CD4-positive, alpha-beta memory T cell (primary cell): Measurements from ENCODE around the gene NT5C3B. TPM values are rescaled to one million over a fixed set of nuclear protein-coding genes. Genes with fewer than 3 reads are reported as not detected.
"Not testable (repeated sequence)": the region's sequence is repeated elsewhere in the genome, so short reads cannot be mapped to it uniquely, and the experiment has no call there.

Experiments
- CTCF ChIA-PET: fragments of 350-600 bp; sonication (Branson Sonifier 250); formaldehyde crosslinking; loops from one replicate; lab custom pipeline; 2021; ENCODE audit warnings: inconsistent platforms; ENCODE audit not compliant: partially characterized antibody; lab: Charles Lee
- POLR2A ChIA-PET: fragments of 350-600 bp; sonication (Branson Sonifier 250); formaldehyde crosslinking; loops from one replicate; lab custom pipeline; 2021; ENCODE audit not compliant: partially characterized antibody; lab: Charles Lee
- DNase-seq, 5 donors: peaks; one replicate each; pipeline versions ENCODE4 v3.0.0 to v3.0.0-alpha.2; 2020 to 2022; ENCODE audit warnings: mixed read lengths in 1 of 5
- H3K27ac ChIP-seq: one replicate; pipeline ENCODE4 v1.7.0; 2013; ENCODE audit warnings: low read depth, low read length
- H3K27me3 ChIP-seq: 2 replicates; pipeline ENCODE4 v1.7.0; 2013; ENCODE audit warnings: mild to moderate bottlenecking, low read length, moderate library complexity; ENCODE audit not compliant: insufficient read depth
- H3K36me3 ChIP-seq: 2 replicates; pipeline ENCODE4 v1.7.0; 2013; ENCODE audit warnings: mild to moderate bottlenecking, low read length, moderate library complexity; ENCODE audit not compliant: insufficient read depth
- H3K4me1 ChIP-seq: 2 replicates; pipeline ENCODE4 v1.7.0; 2013; ENCODE audit warnings: mild to moderate bottlenecking, low read length, moderate library complexity; ENCODE audit not compliant: insufficient read depth
- H3K4me3 ChIP-seq, 2 donors: one replicate each; pipeline ENCODE4 v1.7.0; 2013; ENCODE audit warnings: low read length in 2 of 2, mild to moderate bottlenecking in 1 of 2
- H3K9me3 ChIP-seq, 2 donors: one replicate each; pipeline ENCODE4 v1.7.0; 2013; ENCODE audit warnings: low read length in 2 of 2, control low read depth in 1 of 2; ENCODE audit not compliant: control insufficient read depth in 1 of 2
- H3K27ac Mint-ChIP-seq, 7 donors: one replicate each; pipeline ENCODE4 v1.8.0; 2020 to 2021; ENCODE audit warnings: mixed read lengths in 7 of 7, mild to moderate bottlenecking in 6 of 7, inconsistent platforms in 3 of 7, moderate library complexity in 3 of 7
- H3K27me3 Mint-ChIP-seq, 2 donors: one replicate each; pipeline ENCODE4 v1.8.0; 2020 to 2021; ENCODE audit warnings: mixed read lengths in 2 of 2
- H3K36me3 Mint-ChIP-seq, 2 donors: one replicate each; pipeline ENCODE4 v1.8.0; 2020 to 2021; ENCODE audit warnings: mixed read lengths in 2 of 2, inconsistent platforms in 1 of 2, mild to moderate bottlenecking in 1 of 2
- H3K4me1 Mint-ChIP-seq, 4 donors: one replicate each; pipeline ENCODE4 v1.8.0; 2020 to 2021; ENCODE audit warnings: mixed read lengths in 4 of 4, mild to moderate bottlenecking in 1 of 4
- H3K4me3 Mint-ChIP-seq, 8 donors: one replicate each; pipeline ENCODE4 v1.8.0; 2020 to 2021; ENCODE audit warnings: mixed read lengths in 8 of 8, mild to moderate bottlenecking in 7 of 8, moderate library complexity in 6 of 8, inconsistent platforms in 3 of 8
- H3K9me3 Mint-ChIP-seq, 8 donors: one replicate each; pipeline ENCODE4 v1.8.0; 2020 to 2021; ENCODE audit warnings: mixed read lengths in 8 of 8, mild to moderate bottlenecking in 5 of 8, inconsistent platforms in 3 of 8, moderate library complexity in 1 of 8
- intact Hi-C: fragments of 100-400 bp; cut with micrococcal nuclease; formaldehyde crosslinking; loops from one replicate; pipeline ENCODE4 v1.15.1; 2023
- polyA plus RNA-seq, 2 donors: library from polyadenylated mRNA; unstranded; fragments of 300-500 nt; fragmentation: Illumina TruSeq; gene quantifications; one replicate each; pipeline ENCODE4 v1.2.3, GENCODE V29; 2021
- total RNA-seq, 2 experiments: library from RNA; stranded (reverse); gene quantifications; one replicate each; pipeline ENCODE4 v1.2.3, GENCODE V29; 2021

NT5C3B gene
- total and polyA plus RNA-seq, 4 experiments from 2014 or later, result 20.9 to 42.1 (median 31.9) TPM

DNA sequence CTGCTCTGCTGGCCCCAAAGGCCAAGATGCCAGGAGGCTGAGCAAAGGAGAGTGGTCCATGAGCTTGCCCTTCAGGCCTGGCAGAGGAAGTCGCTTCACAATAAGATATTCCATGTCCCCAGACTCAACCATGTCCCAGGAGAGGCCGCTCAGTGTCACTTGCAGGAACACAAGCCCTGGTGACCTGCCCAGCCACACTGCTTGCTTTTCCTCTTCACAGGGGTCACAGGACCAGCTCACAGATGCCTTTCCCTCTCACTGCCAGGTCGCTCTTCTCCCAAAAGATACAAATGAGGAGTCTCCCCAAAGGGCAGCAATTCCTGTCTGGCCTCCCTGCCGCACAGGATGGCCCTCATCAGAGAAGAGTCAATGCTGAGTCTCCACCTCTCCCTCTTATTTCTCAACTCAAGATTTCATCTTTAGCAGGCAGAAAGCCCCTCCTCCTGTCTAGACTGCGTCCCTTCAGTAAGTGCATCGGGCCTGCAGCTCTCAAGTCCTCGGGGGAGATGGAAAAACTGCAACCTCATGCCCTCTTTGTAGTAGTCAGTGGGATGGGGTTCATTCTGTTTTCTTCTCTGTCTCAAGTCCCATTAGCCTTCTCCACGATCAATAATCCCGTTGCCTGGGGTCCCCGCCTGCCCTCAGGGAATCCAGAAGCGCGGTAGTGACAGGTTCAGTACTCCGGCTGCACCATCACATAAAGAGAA is 54.5 kb downstream of the NT5C3B start:
- intact Hi-C loops, result no loop called here
- H3K27me3 Mint-ChIP-seq, result peaks cover 8 to 24% of the 10 kb centered on the region in 2 donors
- CTCF ChIA-PET, result no interaction called here

GRCh38 chr17:41779954-41780353 is 56.1 kb downstream of the NT5C3B start:
- H3K27ac ChIP-seq, result no peak overlapping the region
- POLR2A ChIA-PET, result no interaction called here
- Mint-ChIP-seq H3K27ac (no peak overlapping the region), H3K36me3 (no peaks in the 10 kb centered on the region), H3K27me3 (peaks cover 6 to 22% of the 10 kb centered on the region in 2 donors), H3K4me3 (no peak overlapping the region), H3K4me1 (peaks cover 0 to 6% (median under 1%) of the 10 kb centered on the region in 4 donors), H3K9me3 (peaks cover 0 to 1% (median 0%) of the 10 kb centered on the region in 8 donors)
- H3K27me3 ChIP-seq, result peaks cover 11% of the 10 kb centered on the region
- no peaks in the 10 kb centered on the region for H3K4me1 ChIP-seq
- H3K36me3 ChIP-seq, result no peaks in the 10 kb centered on the region
- DNase-seq, result no peak
- intact Hi-C loops, result no loop called here
- no peaks in the 10 kb centered on the region for H3K9me3 ChIP-seq
- H3K4me3 ChIP-seq, result no peak overlapping the region
- CTCF ChIA-PET, result no interaction called here

More for the DNA sequence above, 54.5 kb downstream of the NT5C3B start:
- H3K27me3 ChIP-seq, result peaks cover 21% of the 10 kb centered on the region
- H3K9me3 Mint-ChIP-seq, result peaks cover 0 to 1% (median 0%) of the 10 kb centered on the region in 8 donors
- no peaks in the 10 kb centered on the region for H3K9me3 ChIP-seq
- H3K4me3 Mint-ChIP-seq, result no peak overlapping the region
- H3K36me3 Mint-ChIP-seq, result no peaks in the 10 kb centered on the region
- H3K4me1 Mint-ChIP-seq, result peaks cover 1 to 9% (median 4%) of the 10 kb centered on the region in 4 donors
- H3K27ac ChIP-seq, result no peak overlapping the region
- peaks cover 13% of the 10 kb centered on the region for H3K4me1 ChIP-seq
- H3K27ac Mint-ChIP-seq, result no peak overlapping the region
- DNase-seq, result no peak
- POLR2A ChIA-PET, result no interaction called here
- H3K4me3 ChIP-seq, result no peak overlapping the region
- no peaks in the 10 kb centered on the region for H3K36me3 ChIP-seq

GRCh38 chr17:41777574-41778188 is 58.4 kb downstream of the NT5C3B start:
- no peak overlapping the region for H3K4me3 Mint-ChIP-seq
- CTCF ChIA-PET, result interaction anchor here (1.1 to 1.3 kb wide), 2 partner anchors 9 to 12 kb away, joined by 3 read pairs; partner anchors contain the start of gene JUP

DNA sequence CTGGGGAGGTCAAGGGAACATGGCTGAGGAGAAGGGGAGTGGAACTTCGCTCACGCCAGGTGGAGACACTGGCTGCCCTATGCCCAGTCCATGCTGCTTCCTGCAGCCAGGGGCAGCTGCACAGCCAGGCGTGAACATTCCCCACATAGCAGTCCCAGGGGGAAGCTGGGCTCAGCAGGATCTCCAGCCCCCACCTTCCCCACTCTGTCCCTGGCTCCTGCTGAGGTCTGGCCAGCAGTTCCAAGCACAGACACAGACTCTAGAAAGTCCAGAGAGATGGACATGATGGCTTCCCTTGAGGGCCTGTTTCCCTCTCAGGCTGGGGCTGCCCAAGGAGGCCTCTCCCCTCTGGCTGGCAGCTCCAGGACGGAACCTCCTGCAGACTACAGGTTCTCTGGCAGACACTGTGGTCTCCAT is 58.9 kb downstream of the NT5C3B start:
- H3K27me3 ChIP-seq, result no peaks in the 10 kb centered on the region
- ChIA-PET CTCF (interaction anchor here (1.1 kb wide), 1 partner anchor 11 kb away, joined by 3 read pairs; no protein-coding TSS in a partner anchor), POLR2A (no interaction called here)
- intact Hi-C loops, result no loop called here
- no peak overlapping the region for H3K27ac ChIP-seq
- no peaks in the 10 kb centered on the region for H3K4me1 ChIP-seq
- Mint-ChIP-seq H3K27ac (no peak overlapping the region), H3K4me1 (no peaks in the 10 kb centered on the region), H3K9me3 (peaks cover 0 to 1% (median 0%) of the 10 kb centered on the region in 8 donors), H3K4me3 (no peak overlapping the region), H3K27me3 (peaks cover 0 to 10% of the 10 kb centered on the region in 2 donors), H3K36me3 (no peaks in the 10 kb centered on the region)
- H3K36me3 ChIP-seq, result no peaks in the 10 kb centered on the region
- H3K9me3 ChIP-seq, result no peaks in the 10 kb centered on the region
- no peak overlapping the region for H3K4me3 ChIP-seq
- DNase-seq, result no peak

More at GRCh38 chr17:41777574-41778188, 58.4 kb downstream of the NT5C3B start:
- Mint-ChIP-seq H3K27ac (no peak overlapping the region), H3K36me3 (no peaks in the 10 kb centered on the region), H3K27me3 (peaks cover 0 to 15% of the 10 kb centered on the region in 2 donors), H3K4me1 (no peaks in the 10 kb centered on the region), H3K9me3 (peaks cover 0 to 1% (median 0%) of the 10 kb centered on the region in 8 donors)
- Histone ChIP-seq H3K27ac (no peak overlapping the region), H3K36me3 (no peaks in the 10 kb centered on the region), H3K4me3 (no peak overlapping the region), H3K4me1 (no peaks in the 10 kb centered on the region), H3K27me3 (no peaks in the 10 kb centered on the region), H3K9me3 (no peaks in the 10 kb centered on the region)
- intact Hi-C loops, result no loop called here
- no peak for DNase-seq
- POLR2A ChIA-PET, result no interaction called here

GRCh38 chr17:41776262-41776900 is 59.7 kb downstream of the NT5C3B start:
- H3K36me3 ChIP-seq, H3K27ac ChIP-seq, H3K27ac Mint-ChIP-seq, H3K9me3 ChIP-seq, POLR2A ChIA-PET, H3K4me1 Mint-ChIP-seq, DNase-seq, H3K9me3 Mint-ChIP-seq, CTCF ChIA-PET, H3K4me3 ChIP-seq, H3K27me3 ChIP-seq, intact Hi-C loops, H3K4me1 ChIP-seq, H3K27me3 Mint-ChIP-seq, H3K36me3 Mint-ChIP-seq, H3K4me3 Mint-ChIP-seq: not testable (repeated sequence)

DNA sequence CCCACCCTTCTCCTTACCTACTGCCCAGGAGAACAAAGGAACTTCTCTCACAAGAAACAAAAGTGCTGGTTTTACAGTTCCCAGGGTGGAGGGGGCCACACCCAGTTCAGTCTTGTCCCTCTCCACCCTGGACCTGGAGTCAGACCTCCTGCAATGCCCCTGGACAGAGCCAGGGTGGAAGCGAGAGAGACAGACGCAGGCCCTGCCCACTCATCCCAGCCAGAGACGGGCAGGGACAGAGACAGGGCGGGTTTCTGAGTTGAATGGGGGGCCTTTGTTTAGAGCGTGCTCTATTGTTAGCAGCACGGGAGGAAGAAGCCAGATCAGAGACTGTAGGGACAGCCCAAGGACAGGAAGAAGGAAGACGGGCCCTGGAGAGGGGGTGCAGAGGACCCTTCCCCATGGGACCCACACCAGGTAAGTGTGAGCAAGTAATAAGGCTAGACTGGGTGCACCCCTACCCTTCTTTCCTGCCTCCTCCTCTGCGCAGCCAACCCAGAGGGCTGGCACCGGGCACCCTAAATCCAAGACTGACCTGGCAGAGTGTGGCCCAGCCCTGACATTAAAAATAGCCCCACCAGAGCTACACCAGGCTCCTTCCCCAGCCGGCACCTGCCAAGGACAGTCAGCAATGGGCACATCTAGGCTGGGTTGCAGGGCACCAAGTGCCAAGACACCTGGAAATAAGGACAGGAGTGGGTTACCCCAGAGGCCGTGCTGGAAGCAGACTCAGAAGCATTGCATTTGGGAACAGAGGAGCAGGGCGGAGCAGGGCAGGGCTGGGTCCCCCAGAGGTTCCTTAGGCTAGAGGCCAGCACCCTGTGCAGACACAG is 60.4 kb downstream of the NT5C3B start:
- Mint-ChIP-seq H3K4me1 (peaks cover 0 to 4% (median 0%) of the 10 kb centered on the region in 4 donors), H3K27ac (no peak overlapping the region), H3K36me3 (no peaks in the 10 kb centered on the region), H3K27me3 (peaks cover 0 to 3% of the 10 kb centered on the region in 2 donors), H3K4me3 (no peak overlapping the region), H3K9me3 (no peaks in the 10 kb centered on the region)
- ChIA-PET POLR2A (no interaction called here), CTCF (no interaction called here)
- H3K27me3 ChIP-seq, result no peaks in the 10 kb centered on the region
- no peak for DNase-seq
- H3K4me1 ChIP-seq, result no peaks in the 10 kb centered on the region
- no peak overlapping the region for H3K4me3 ChIP-seq
- H3K9me3 ChIP-seq, result no peaks in the 10 kb centered on the region
- intact Hi-C loops, result no loop called here
- H3K36me3 ChIP-seq, result no peaks in the 10 kb centered on the region
- H3K27ac ChIP-seq, result no peak overlapping the region
